SK-N-SH treated with all-trans-retinoic acid at 6 μM for 48 hours (cell line): ENCODE measurements around the gene C22orf23.

Experiments
- ESRRG ChIP-seq: fragments of 250-450 bp; sonication (Bioruptor Pico); IDR thresholded peaks from 2 replicates; pipeline ENCODE4 v1.6.1; 2021; ENCODE audit warnings: mild to moderate bottlenecking
- GLIS3 ChIP-seq: fragments of 250-450 bp; sonication (Bioruptor Pico); IDR thresholded peaks from 2 replicates; pipeline ENCODE4 v1.5.0; 2020; ENCODE audit warnings: mild to moderate bottlenecking, moderate library complexity
- ZFP3 ChIP-seq: fragments of 250-450 bp; sonication (Bioruptor Pico); IDR thresholded peaks from 2 replicates; pipeline ENCODE4 v1.5.0; 2020; ENCODE audit warnings: mild to moderate bottlenecking, moderate library complexity
- ZFP30 ChIP-seq: fragments of 450-650 bp; formaldehyde crosslinking; IDR thresholded peaks from 2 replicates; pipeline ENCODE4 v1.5.0; 2022; ENCODE audit warnings: mild to moderate bottlenecking, moderate library complexity
- ZNF565 ChIP-seq: fragments of 450-650 bp; formaldehyde crosslinking; conservative IDR thresholded peaks from 2 replicates; pipeline ENCODE4 v1.5.0; 2020; ENCODE audit warnings: low read depth, mild to moderate bottlenecking, moderate library complexity
- TF ChIP-seq, protein P1 (sequence below): fragments of 250-450 bp; sonication (Bioruptor Pico); IDR thresholded peaks from 2 replicates; pipeline ENCODE4 v1.5.1; 2020; ENCODE audit warnings: low read depth, mild to moderate bottlenecking, moderate library complexity
- TF ChIP-seq, protein P2 (sequence below): fragments of 250-450 bp; sonication (Bioruptor Pico); IDR thresholded peaks from 2 replicates; pipeline ENCODE4 v1.8.0; 2020; ENCODE audit warnings: mild to moderate bottlenecking, moderate library complexity, borderline replicate concordance

DNA sequence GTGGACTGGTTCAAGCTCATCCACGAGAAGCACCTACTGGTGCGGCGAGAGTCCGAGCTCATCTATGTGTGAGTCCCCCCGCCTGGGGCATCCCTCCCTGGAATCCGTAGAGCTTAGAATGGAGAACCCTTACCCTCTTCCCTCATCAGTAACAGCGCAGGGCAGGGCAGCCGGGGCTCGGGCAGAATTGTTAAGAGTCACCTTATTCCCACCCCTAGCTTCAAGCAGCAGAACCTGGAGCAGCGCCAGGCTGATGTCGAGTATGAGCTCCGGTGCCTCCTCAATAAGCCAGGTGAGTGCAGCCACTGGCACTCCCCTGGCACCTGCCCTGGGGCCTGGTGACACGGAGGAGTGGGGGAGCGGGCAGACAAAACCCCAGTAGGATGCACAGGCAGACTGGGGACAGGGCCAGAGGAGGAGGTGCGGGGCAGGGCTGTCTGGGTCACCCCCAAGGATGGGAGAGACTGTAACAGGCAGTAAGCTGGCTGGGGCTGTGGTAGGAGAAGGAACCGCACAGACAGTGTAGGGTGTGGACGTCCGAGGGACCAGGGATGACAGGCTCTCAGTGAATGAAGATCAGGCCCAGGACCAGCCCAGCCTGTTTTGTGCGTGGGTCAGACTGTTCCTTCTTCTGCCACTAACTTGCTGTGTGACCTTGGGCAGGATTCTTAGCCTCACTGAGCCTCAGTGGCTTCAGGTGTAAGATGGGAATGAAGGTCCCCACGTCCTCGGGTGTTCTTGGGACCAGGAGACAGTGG, 20.4 kb downstream of the C22orf23 start:
- TF ChIP-seq ESRRG (CRISPR knock-in tag) (no peak), ZNF565 (no peak), GLIS3 (CRISPR knock-in tag) (no peak), ZFP30 (CRISPR knock-in tag) (no peak), ZFP3 (CRISPR knock-in tag) (no peak)
- TF ChIP-seq, protein P1, sequence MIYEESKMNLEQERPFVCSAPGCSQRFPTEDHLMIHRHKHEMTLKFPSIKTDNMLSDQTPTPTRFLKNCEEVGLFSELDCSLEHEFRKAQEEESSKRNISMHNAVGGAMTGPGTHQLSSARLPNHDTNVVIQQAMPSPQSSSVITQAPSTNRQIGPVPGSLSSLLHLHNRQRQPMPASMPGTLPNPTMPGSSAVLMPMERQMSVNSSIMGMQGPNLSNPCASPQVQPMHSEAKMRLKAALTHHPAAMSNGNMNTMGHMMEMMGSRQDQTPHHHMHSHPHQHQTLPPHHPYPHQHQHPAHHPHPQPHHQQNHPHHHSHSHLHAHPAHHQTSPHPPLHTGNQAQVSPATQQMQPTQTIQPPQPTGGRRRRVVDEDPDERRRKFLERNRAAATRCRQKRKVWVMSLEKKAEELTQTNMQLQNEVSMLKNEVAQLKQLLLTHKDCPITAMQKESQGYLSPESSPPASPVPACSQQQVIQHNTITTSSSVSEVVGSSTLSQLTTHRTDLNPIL (CRISPR knock-in tag): no peak
- TF ChIP-seq, protein P2, sequence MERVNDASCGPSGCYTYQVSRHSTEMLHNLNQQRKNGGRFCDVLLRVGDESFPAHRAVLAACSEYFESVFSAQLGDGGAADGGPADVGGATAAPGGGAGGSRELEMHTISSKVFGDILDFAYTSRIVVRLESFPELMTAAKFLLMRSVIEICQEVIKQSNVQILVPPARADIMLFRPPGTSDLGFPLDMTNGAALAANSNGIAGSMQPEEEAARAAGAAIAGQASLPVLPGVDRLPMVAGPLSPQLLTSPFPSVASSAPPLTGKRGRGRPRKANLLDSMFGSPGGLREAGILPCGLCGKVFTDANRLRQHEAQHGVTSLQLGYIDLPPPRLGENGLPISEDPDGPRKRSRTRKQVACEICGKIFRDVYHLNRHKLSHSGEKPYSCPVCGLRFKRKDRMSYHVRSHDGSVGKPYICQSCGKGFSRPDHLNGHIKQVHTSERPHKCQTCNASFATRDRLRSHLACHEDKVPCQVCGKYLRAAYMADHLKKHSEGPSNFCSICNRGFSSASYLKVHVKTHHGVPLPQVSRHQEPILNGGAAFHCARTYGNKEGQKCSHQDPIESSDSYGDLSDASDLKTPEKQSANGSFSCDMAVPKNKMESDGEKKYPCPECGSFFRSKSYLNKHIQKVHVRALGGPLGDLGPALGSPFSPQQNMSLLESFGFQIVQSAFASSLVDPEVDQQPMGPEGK (CRISPR knock-in tag): no peak
